ENCODE data around the gene AMDHD2.
A peak's percentile ranks its signal among the peaks of the same experiment; 100 is the strongest.

AMDHD2 gene

GRCh38 chr16:2520097-2520783 lies at the start of gene AMDHD2:
AMDHD2 (plus strand) TSS chr16:2520371; CDS start chr16:2520459, 88 bp downstream.
- H3K27ac ChIP-seq (ENCODE audit: low read depth, low read length) = peak within 1 kb of the TSS; percentile 59
- peak within 1 kb of the TSS; percentile 74 for H3K9ac ChIP-seq (ENCODE audit: low read depth, low read length)
- H3K4me3 ChIP-seq (ENCODE audit: low read depth, low read length) = peak within 1 kb of the TSS; percentile 73
- no peaks in the 10 kb centered on the region for H3K27me3 ChIP-seq (ENCODE audit: control insufficient read depth, insufficient read depth, low read length)
- H3K4me1 ChIP-seq (ENCODE audit: control insufficient read depth, insufficient read depth, low read length) = peaks cover 11% of the 10 kb centered on the region; the same call in 1 of the 2 replicates
- H3K9me3 ChIP-seq (ENCODE audit: control insufficient read depth, insufficient read depth, low read length) = no peaks in the 10 kb centered on the region
- peaks cover 30% of the 10 kb centered on the region for H3K36me3 ChIP-seq (ENCODE audit: control insufficient read depth, insufficient read depth, low read length)

- Histone ChIP-seq H3K4me1 (ENCODE audit: control insufficient read depth, insufficient read depth, low read length) (peaks cover 16% of the 10 kb centered on the region), H3K9me3 (ENCODE audit: control insufficient read depth, insufficient read depth, low read length) (no peaks in the 10 kb centered on the region), H3K9ac (ENCODE audit: low read depth, low read length) (no peak overlapping the region), H3K27ac (ENCODE audit: low read depth, low read length) (no peak overlapping the region), H3K36me3 (ENCODE audit: control insufficient read depth, insufficient read depth, low read length) (no peaks in the 10 kb centered on the region), H3K4me3 (ENCODE audit: low read depth, low read length) (no peak overlapping the region), H3K27me3 (ENCODE audit: control insufficient read depth, insufficient read depth, low read length) (peaks cover 58% of the 10 kb centered on the region)
These were observed 49.6 kb upstream of the AMDHD2 start for GRCh38 chr16:2470603-2471015.

- Histone ChIP-seq H3K27ac (ENCODE audit: low read depth, low read length) (no peak within 1 kb of the TSS), H3K4me1 (ENCODE audit: control insufficient read depth, insufficient read depth, low read length) (peaks cover 20% of the 10 kb centered on the region), H3K9me3 (ENCODE audit: control insufficient read depth, insufficient read depth, low read length) (no peaks in the 10 kb centered on the region), H3K36me3 (ENCODE audit: control insufficient read depth, insufficient read depth, low read length) (no peaks in the 10 kb centered on the region), H3K4me3 (ENCODE audit: low read depth, low read length) (peak within 1 kb of the TSS; percentile 42; the same call in 1 of the 2 replicates), H3K9ac (ENCODE audit: low read depth, low read length) (no peak within 1 kb of the TSS), H3K27me3 (ENCODE audit: control insufficient read depth, insufficient read depth, low read length) (peaks cover 62% of the 10 kb centered on the region)
These were observed 49.0 kb upstream of the AMDHD2 start, which contains the start of gene NTN3 for GRCh38 chr16:2471016-2471652. NTN3 (plus strand) TSS chr16:2471297; CDS start chr16:2471702, 405 bp downstream.

GRCh38 chr16:2471653-2472487 lies 48.3 kb upstream of the AMDHD2 start:
- peaks cover 20% of the 10 kb centered on the region for H3K4me1 ChIP-seq (ENCODE audit: control insufficient read depth, insufficient read depth, low read length)
- peak overlapping the region; percentile 42; the same call in 1 of the 2 replicates for H3K4me3 ChIP-seq (ENCODE audit: low read depth, low read length)
- no peaks in the 10 kb centered on the region for H3K9me3 ChIP-seq (ENCODE audit: control insufficient read depth, insufficient read depth, low read length)
- H3K9ac ChIP-seq (ENCODE audit: low read depth, low read length) = no peak overlapping the region
- no peaks in the 10 kb centered on the region for H3K36me3 ChIP-seq (ENCODE audit: control insufficient read depth, insufficient read depth, low read length)
- peaks cover 65% of the 10 kb centered on the region for H3K27me3 ChIP-seq (ENCODE audit: control insufficient read depth, insufficient read depth, low read length)
- no peak overlapping the region for H3K27ac ChIP-seq (ENCODE audit: low read depth, low read length)

- Histone ChIP-seq H3K36me3 (ENCODE audit: control insufficient read depth, insufficient read depth, low read length) (no peaks in the 10 kb centered on the region), H3K9ac (ENCODE audit: low read depth, low read length) (no peak overlapping the region), H3K9me3 (ENCODE audit: control insufficient read depth, insufficient read depth, low read length) (no peaks in the 10 kb centered on the region), H3K27me3 (ENCODE audit: control insufficient read depth, insufficient read depth, low read length) (peaks cover 65% of the 10 kb centered on the region), H3K4me3 (ENCODE audit: low read depth, low read length) (no peak overlapping the region), H3K4me1 (ENCODE audit: control insufficient read depth, insufficient read depth, low read length) (peaks cover 20% of the 10 kb centered on the region), H3K27ac (ENCODE audit: low read depth, low read length) (no peak overlapping the region)
These were observed 47.7 kb upstream of the AMDHD2 start for GRCh38 chr16:2472488-2472864.

GRCh38 chr16:2472885-2473445 lies 47.2 kb upstream of the AMDHD2 start:
- H3K4me1 ChIP-seq (ENCODE audit: control insufficient read depth, insufficient read depth, low read length) = peaks cover 20% of the 10 kb centered on the region
- no peaks in the 10 kb centered on the region for H3K36me3 ChIP-seq (ENCODE audit: control insufficient read depth, insufficient read depth, low read length)
- H3K9ac ChIP-seq (ENCODE audit: low read depth, low read length) = no peak overlapping the region
- 0 out of 2 replicates have a peak overlapping the region, but pooled peaks have one; percentile 30 for H3K4me3 ChIP-seq (ENCODE audit: low read depth, low read length)
- H3K9me3 ChIP-seq (ENCODE audit: control insufficient read depth, insufficient read depth, low read length) = no peaks in the 10 kb centered on the region
- peaks cover 65% of the 10 kb centered on the region for H3K27me3 ChIP-seq (ENCODE audit: control insufficient read depth, insufficient read depth, low read length)
- no peak overlapping the region for H3K27ac ChIP-seq (ENCODE audit: low read depth, low read length)

- Histone ChIP-seq H3K9me3 (ENCODE audit: control insufficient read depth, insufficient read depth, low read length) (no peaks in the 10 kb centered on the region), H3K27ac (ENCODE audit: low read depth, low read length) (no peak overlapping the region), H3K27me3 (ENCODE audit: control insufficient read depth, insufficient read depth, low read length) (peaks cover 61% of the 10 kb centered on the region), H3K4me3 (ENCODE audit: low read depth, low read length) (peak overlapping the region; percentile 30; the same call in 1 of the 2 replicates), H3K4me1 (ENCODE audit: control insufficient read depth, insufficient read depth, low read length) (peaks cover 20% of the 10 kb centered on the region), H3K36me3 (ENCODE audit: control insufficient read depth, insufficient read depth, low read length) (no peaks in the 10 kb centered on the region), H3K9ac (ENCODE audit: low read depth, low read length) (no peak overlapping the region)
These were observed 46.7 kb upstream of the AMDHD2 start for GRCh38 chr16:2473446-2473926.

- peak overlapping the region; percentile 5 for H3K27ac ChIP-seq (ENCODE audit: low read depth, low read length)
- peaks cover 55% of the 10 kb centered on the region for H3K27me3 ChIP-seq (ENCODE audit: control insufficient read depth, insufficient read depth, low read length)
- H3K36me3 ChIP-seq (ENCODE audit: control insufficient read depth, insufficient read depth, low read length) = no peaks in the 10 kb centered on the region
- H3K4me1 ChIP-seq (ENCODE audit: control insufficient read depth, insufficient read depth, low read length) = peaks cover 15% of the 10 kb centered on the region; the same call in 1 of the 2 replicates
- H3K4me3 ChIP-seq (ENCODE audit: low read depth, low read length) = peak overlapping the region; percentile 60
- H3K9me3 ChIP-seq (ENCODE audit: control insufficient read depth, insufficient read depth, low read length) = no peaks in the 10 kb centered on the region
- H3K9ac ChIP-seq (ENCODE audit: low read depth, low read length) = peak overlapping the region; percentile 35; the same call in 1 of the 2 replicates
These were observed 45.9 kb upstream of the AMDHD2 start for GRCh38 chr16:2473999-2474876.

GRCh38 chr16:2474877-2475412 lies 45.2 kb upstream of the AMDHD2 start, which contains the start of gene TBC1D24:
TBC1D24 (plus strand) TSS chr16:2475127; CDS start chr16:2496149, 21,022 bp downstream.
- H3K36me3 ChIP-seq (ENCODE audit: control insufficient read depth, insufficient read depth, low read length) = no peaks in the 10 kb centered on the region
- no peaks in the 10 kb centered on the region for H3K9me3 ChIP-seq (ENCODE audit: control insufficient read depth, insufficient read depth, low read length)
- H3K27ac ChIP-seq (ENCODE audit: low read depth, low read length) = peak within 1 kb of the TSS; percentile 5
- peak within 1 kb of the TSS; percentile 72 for H3K4me3 ChIP-seq (ENCODE audit: low read depth, low read length)
- H3K4me1 ChIP-seq (ENCODE audit: control insufficient read depth, insufficient read depth, low read length) = peaks cover 10% of the 10 kb centered on the region; the same call in 1 of the 2 replicates
- peak within 1 kb of the TSS; percentile 35; the same call in 1 of the 2 replicates for H3K9ac ChIP-seq (ENCODE audit: low read depth, low read length)
- H3K27me3 ChIP-seq (ENCODE audit: control insufficient read depth, insufficient read depth, low read length) = peaks cover 49% of the 10 kb centered on the region

Measured in HUES48 (cell line).